Astrocyte of the cerebellum (primary cell): ENCODE data around the gene GBE1.

Experiments
- DNase-seq: peaks from one replicate; pipeline ENCODE4 v3.0.0-alpha.2; 2011; ENCODE audit warnings: low read depth
- H3K4me3 ChIP-seq: 2 replicates; pipeline ENCODE4 v1.5.1; 2011; ENCODE audit warnings: mild to moderate bottlenecking, low read depth, low read length, moderate library complexity
- CTCF ChIP-seq: IDR thresholded peaks from 2 replicates; pipeline ENCODE4 v1.5.1; 2012; ENCODE audit warnings: low read length, low read depth, moderate library complexity, mild to moderate bottlenecking; ENCODE audit errors: missing control alignments
- in situ Hi-C: cut with HindIII; loops from 2 replicates; pipeline ENCODE4 v1.10.0; 2017; ENCODE audit warnings: low sequenced_read_pairs

GBE1 gene

GRCh38 chr3:81742581-81742980 is 18.9 kb downstream of the GBE1 start:
- no peak for TF ChIP-seq CTCF
- no peak overlapping the region for H3K4me3 ChIP-seq
- in situ Hi-C loops, result no loop called here
- DNase-seq, result no peak

GRCh38 chr3:81741216-81741615 is 20.2 kb downstream of the GBE1 start:
- H3K4me3 ChIP-seq, result no peak overlapping the region
- no peak for TF ChIP-seq CTCF
- in situ Hi-C loops, result no loop called here
- DNase-seq, result no peak

GRCh38 chr3:81740731-81741130 is 20.7 kb downstream of the GBE1 start:
- H3K4me3 ChIP-seq, result no peak overlapping the region
- in situ Hi-C loops, result no loop called here

GRCh38 chr3:81735334-81735733 is 26.1 kb downstream of the GBE1 start:
- DNase-seq, result no peak
- no peak for TF ChIP-seq CTCF
- in situ Hi-C loops, result no loop called here
- H3K4me3 ChIP-seq, result no peak overlapping the region

More at GRCh38 chr3:81740731-81741130, 20.7 kb downstream of the GBE1 start:
- DNase-seq, result no peak
- no peak for TF ChIP-seq CTCF

- DNase-seq, result no peak
- no peak overlapping the region for H3K4me3 ChIP-seq
- in situ Hi-C loops, result no loop called here
- TF ChIP-seq CTCF, result no peak
Observed at GRCh38 chr3:81734742-81735141, 26.7 kb downstream of the GBE1 start.

GRCh38 chr3:81732642-81733041 is 28.8 kb downstream of the GBE1 start:
- TF ChIP-seq CTCF, result no peak
- DNase-seq, result no peak
- H3K4me3 ChIP-seq, result no peak overlapping the region
- in situ Hi-C loops, result no loop called here

- no peak for TF ChIP-seq CTCF
- no peak overlapping the region for H3K4me3 ChIP-seq
- no peak for DNase-seq
- in situ Hi-C loops, result no loop called here
Observed at GRCh38 chr3:81728766-81729544, 32.5 kb downstream of the GBE1 start.
